AG04449 (cell line): Measurements from ENCODE around the gene MAD1L1.

Experiments used
- CTCF ChIA-PET: fragments of 350-600 bp; formaldehyde crosslinking; extraction: SDS; loops from one replicate; lab custom pipeline; 2021; ENCODE audit warnings: antibody characterized with exemption; lab: Yijun Ruan, JAX
- POLR2A ChIA-PET: fragments of 400-600, 350-600 bp; formaldehyde crosslinking; extraction: SDS; loops from one replicate; lab custom pipeline; 2020; ENCODE audit warnings: antibody characterized with exemption, inconsistent platforms; lab: Yijun Ruan, JAX
- DNase-seq: peaks from one replicate; pipeline ENCODE4 v3.0.0-alpha.2; 2010; ENCODE audit warnings: low read depth, low spot score
- H3K4me3 ChIP-seq: 2 replicates; pipeline ENCODE4 v1.5.1; 2011; ENCODE audit warnings: low read depth, mild to moderate bottlenecking, control low read depth, low read length
- CTCF ChIP-seq: IDR thresholded peaks from one replicate; pipeline ENCODE4 v1.5.1; 2011; ENCODE audit warnings: mild to moderate bottlenecking, moderate library complexity, low read length, control low read depth, inconsistent platforms; ENCODE audit not compliant: insufficient read depth; ENCODE audit errors: missing control alignments

MAD1L1 gene

GRCh38 chr7:2045559-2046405, 187.0 kb downstream of the MAD1L1 start:
- no peak for TF ChIP-seq CTCF
- POLR2A ChIA-PET, result no interaction called here
- H3K4me3 ChIP-seq, result no peak overlapping the region
- no peak for DNase-seq
- CTCF ChIA-PET, result interaction anchor here (0.7 kb wide), 1 partner anchor 8 kb away, joined by 3 read pairs; no protein-coding TSS in a partner anchor

GRCh38 chr7:2044883-2045471, 187.8 kb downstream of the MAD1L1 start:
- DNase-seq, result no peak
- ChIA-PET CTCF (no interaction called here), POLR2A (no interaction called here)
- no peak for TF ChIP-seq CTCF
- no peak overlapping the region for H3K4me3 ChIP-seq

GRCh38 chr7:2044311-2044882, 188.3 kb downstream of the MAD1L1 start:
- CTCF ChIA-PET, result no interaction called here

GRCh38 chr7:2043316-2044039, 189.3 kb downstream of the MAD1L1 start:
- CTCF ChIA-PET, result no interaction called here
- no peak for TF ChIP-seq CTCF
- POLR2A ChIA-PET, result no interaction called here
- DNase-seq, result no peak
- H3K4me3 ChIP-seq, result no peak overlapping the region

More at GRCh38 chr7:2044311-2044882, 188.3 kb downstream of the MAD1L1 start:
- POLR2A ChIA-PET, result no interaction called here
- no peak for DNase-seq
- no peak overlapping the region for H3K4me3 ChIP-seq
- TF ChIP-seq CTCF, result no peak

- CTCF ChIA-PET, result no interaction called here
- POLR2A ChIA-PET, result no interaction called here
- DNase-seq, result no peak
- H3K4me3 ChIP-seq, result no peak overlapping the region
- TF ChIP-seq CTCF, result no peak
Measured at GRCh38 chr7:2042650-2043049, 190.1 kb downstream of the MAD1L1 start.
